GM19455 (cell line): ENCODE results near the gene MAML3.

Source experiments
- ATAC-seq: cut with Tn5 transposase; IDR thresholded peaks from one replicate; pipeline ENCODE4 v1.9.1; 2021; ENCODE audit not compliant: unreplicated experiment

The MAML3 gene

DNA sequence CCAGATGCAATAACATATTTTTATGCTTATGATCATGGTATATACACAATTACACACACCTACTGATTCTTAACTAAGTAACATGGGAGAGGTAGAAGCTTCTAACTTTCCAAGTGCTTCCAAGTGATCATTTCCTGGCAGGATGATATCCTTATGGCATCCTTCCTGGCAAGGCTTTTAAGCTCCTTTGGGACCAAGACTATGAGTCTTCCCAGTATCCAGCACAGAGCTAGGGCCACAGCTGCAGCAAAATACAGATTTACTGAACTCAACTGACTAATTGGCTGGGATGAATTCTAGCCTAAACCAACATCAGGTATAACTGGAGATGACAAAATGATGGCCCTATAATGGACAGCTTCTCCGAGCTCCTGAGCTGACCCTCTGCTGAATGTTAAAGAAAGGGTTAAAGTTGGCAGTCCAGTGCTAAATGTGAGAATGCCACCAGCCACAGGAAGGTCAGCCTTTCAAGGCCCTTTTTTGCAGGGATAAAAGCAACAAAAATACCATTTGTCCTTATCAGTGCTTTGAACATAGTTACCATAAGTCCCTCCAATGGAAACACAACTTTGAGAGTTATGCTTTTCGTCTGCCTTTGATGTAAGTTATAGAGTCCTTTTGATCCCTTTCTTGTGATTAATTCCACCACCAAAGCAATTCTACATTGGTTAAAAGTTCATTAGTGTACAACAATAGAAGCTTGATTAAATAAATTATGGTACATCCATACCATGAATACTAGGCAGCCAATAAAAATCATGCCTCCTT is 415.0 kb downstream of the MAML3 start:
- no peak for ATAC-seq

DNA sequence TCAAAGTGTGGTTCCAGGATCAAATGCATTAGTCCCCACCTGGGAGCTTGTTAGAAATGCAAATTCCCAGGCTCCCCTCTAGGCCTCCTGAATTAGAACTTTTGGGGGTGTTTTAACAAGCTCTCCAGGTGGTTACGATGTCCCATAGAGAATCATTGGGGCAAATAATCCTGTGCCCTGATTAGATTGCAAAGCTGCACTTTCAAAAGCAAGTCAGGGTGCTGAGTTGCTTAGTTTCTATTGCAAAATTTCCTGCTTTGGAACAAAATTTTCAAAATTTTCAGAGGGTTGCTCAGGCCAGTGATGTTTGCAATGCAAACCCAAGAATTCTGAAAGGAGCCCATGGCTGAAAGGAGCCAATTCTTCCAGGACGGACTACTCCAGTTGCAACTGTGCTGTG is 417.3 kb downstream of the MAML3 start:
- ATAC-seq: no peak

DNA sequence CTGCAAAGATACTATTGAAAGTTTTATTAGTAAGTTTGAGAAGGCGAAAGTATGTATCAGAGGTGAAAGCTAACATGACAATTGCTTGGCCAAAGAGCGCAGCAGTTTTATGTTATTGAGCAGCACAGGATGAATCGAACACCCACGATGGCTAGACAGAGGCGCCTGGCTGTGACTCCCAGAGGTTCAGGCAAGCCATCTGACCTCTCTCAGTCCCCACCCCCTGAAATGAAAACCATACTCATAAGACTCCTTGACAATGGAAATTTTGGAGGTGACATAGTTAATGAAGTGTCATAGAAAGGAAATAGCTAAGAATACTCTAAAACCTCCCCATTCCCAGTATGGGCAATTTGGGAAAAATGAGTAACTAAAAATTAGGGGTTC is 417.7 kb downstream of the MAML3 start:
- ATAC-seq: no peak

DNA sequence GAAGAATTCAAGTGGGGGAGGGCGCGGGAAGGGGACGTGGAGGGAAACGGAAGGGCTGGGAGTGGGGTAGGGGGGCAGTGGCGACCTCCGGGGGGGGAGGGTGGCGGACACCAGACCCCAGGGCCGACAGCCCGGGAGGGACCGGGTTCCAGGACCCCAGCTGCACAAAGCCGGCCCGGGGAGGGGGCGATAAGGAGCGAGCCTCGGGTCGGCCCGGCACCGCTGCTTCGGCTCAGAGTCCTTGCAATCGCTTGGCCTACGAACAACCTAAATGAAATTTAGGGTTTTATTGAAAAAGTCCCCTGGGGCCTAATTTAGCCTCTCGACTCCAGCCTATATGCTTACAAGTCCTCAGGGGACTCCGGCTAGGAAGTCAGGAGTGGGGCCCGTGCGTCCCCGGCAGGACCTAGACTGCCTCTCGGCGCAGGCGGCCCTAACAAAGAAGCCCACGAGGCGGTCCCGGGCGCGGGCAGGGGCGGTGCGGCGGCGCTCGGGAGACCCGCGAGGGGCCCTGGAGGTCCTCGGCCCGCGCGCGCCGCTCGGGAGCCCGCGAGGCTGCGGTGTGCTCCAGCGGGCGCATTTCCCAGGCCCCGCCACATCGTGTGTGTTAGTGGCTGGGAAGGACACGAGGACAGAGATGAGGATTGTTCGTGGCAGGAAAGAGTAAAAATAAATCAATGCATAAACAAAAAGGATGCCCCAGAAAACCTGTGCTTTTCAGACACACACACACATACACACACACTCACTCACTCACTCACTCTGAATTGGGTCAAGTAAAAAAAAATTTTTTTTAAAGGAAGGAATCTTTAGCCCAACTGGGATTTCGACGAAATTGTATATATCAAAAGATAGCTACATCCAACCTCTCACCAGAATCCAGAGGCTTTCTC is 418.4 kb downstream of the MAML3 start:
- no peak for ATAC-seq

DNA sequence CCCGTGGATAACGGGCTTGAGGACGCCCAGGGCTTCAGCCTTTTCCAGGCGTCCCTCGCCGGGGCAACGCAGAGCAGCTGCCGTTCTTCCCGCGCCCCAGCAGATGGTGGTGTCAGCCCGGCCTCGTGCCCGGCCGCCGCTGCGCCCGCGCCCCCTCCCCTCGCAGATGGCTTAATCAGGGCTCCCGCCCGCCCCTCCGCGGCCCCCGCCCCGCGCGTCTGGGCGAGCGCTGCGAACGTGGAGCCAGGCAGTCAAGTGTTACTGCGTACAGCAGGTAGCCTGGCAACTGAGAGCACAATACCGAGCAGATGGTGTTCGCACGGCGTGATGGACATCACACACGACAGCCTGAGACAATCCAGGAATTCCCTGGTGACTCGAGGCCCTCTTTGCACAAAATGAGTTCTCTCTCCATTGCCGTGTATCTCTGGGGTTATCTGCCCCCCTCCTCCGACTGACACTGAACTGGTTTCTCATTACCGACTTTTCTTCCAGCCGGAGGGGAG is 419.1 kb downstream of the MAML3 start:
- peak; percentile 54 for ATAC-seq

DNA sequence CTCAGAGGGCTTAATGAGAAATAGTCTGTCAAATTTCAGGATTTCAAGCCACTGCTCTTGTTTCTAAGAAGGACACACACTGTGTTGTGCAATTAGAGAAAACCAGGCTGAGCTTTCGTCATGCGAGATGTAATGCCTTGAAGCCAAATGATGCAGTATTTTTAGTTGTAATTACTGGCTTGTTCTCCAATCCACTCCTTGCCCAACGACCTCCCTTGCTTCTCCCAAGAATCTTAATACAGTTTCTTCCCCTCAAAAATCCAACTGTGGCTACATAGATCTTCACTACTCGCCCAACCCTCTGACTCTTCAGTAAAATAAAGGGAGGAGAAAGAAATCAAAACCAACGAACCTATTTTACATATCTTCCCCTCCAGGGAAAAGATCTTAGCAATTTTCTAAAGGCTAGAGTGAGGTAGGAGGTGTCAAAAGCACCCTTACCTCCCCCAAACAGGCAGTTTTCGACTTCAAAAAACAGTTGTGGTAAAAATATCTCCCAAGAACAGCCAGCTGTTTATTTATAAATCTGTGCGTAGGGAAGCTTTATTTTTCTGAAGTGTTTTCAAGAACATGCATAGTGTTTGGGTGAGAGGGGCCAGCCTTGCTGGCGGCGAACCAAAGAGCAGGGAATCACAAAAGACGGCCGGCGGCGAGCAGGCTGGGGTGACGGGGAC is 419.6 kb downstream of the MAML3 start:
- no peak for ATAC-seq

DNA sequence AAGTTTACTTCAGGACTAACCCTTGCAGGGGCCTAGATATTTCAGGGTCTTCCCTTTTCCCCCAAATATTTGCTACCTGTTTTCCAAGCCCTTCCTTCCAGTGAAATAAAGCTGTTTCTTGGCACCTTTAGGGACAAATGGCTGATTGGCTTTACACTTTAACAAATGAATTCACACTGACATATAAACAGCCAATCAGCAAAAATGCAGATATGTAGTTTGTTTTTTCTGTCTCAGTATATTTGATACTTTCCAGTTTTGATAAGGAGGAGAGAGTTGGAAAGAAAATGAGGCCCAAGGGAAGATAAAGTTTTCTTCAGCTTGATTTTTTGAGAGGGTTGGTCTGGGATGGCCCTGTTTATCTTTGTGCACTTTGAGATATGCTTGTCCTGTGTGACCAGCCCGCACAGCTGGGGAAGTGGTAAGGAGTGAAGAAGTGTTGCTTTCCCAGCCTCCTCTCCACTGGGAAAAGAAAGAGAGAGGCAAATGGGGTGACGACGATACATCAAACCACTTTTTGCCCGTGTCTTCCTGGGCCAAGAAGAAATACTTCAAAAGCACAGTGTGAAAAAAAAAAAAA is 420.9 kb downstream of the MAML3 start:
- ATAC-seq: no peak

DNA sequence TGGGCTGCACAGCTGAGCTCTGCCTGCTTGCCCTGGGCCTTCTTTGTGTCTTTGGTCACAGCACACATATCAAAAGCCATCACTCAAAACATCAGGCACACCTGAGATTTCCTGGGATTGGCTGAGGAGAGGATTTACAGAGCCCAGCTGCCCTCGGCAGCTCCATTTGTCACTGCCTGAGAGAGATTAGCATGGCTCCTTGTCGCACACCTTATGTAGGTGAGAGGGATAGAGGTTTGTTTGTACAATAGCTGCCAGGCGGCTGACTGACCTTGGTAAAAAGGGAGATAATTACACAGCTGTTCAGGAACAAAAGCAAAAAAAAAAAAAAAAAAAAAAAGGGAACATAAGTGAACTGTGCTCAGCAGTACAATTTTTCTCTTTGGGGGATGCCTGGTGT is 425.1 kb downstream of the MAML3 start:
- no peak for ATAC-seq

DNA sequence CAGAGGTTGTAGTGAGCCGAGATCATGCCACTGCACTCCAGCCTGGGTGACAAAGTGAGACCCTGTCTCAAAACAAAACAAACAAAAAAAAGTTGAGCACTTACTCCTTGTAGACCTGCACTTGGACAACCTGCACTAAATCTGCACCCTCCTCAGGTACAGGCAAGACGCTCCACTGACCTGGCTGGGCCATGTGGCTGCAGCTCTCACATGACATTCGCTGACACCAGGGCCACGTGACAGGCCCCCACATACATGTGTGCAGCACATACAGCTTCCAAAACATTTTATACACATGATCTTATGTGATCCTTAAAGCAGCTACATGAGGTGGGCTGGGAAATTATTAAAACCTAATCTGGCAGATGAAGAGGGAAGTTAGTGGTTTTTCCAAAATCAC is 425.8 kb downstream of the MAML3 start:
- ATAC-seq: no peak

DNA sequence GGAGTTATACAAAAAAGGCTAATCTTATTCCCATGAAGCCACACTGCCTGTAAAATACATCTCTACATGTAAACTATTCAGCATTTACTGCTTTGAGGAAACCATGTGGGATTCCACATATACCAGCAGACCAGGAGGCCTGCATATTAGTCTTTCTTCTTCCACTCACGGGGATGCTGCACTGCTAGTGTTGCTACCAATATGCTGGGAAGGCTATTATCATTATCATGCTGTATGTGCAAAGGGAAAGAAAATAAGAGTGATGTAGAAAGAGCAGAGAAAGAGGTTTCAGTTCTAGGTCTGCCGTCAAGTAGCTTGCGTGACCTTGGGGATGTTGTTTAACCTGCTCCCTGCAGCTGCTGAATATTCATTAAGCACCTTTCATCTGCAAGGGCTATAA is 427.4 kb downstream of the MAML3 start:
- ATAC-seq: no peak

DNA sequence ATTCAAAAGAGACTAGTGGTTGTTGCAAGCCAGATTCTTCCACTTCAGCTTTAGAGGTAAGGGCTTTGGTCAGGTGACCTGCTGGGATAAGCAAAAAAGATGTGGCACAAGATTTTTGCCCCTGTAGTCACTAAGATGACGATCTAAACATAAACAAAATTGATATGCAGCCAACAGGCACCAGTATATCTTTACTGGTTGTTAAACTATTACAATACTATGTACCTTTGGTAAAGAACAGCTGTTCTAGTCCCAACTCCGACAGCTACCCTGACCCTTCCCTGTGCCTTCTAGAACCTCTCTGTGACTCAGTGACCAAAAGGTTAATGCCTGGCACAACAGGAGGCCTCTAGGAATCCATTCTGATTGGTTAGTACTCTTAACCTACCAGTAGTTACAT is 428.7 kb downstream of the MAML3 start:
- ATAC-seq: no peak

DNA sequence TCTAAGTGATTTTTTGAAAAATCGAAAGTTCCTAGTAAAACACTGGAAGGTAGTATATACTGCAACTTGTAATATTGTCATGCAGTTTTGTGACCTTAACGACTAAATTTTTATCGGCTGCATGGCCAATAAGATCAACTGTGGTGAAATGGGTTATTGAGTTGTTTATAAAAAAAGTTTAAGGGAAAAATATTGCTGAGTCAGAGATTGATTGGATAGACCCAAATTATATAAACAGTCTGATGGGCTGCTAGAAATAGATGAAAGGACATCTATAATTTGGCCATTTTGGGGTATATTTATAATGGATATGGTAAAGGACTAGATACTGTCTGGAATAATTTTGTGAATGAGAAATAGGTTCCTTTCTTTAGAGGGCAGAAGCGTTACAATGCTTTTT is 432.2 kb downstream of the MAML3 start:
- no peak for ATAC-seq

DNA sequence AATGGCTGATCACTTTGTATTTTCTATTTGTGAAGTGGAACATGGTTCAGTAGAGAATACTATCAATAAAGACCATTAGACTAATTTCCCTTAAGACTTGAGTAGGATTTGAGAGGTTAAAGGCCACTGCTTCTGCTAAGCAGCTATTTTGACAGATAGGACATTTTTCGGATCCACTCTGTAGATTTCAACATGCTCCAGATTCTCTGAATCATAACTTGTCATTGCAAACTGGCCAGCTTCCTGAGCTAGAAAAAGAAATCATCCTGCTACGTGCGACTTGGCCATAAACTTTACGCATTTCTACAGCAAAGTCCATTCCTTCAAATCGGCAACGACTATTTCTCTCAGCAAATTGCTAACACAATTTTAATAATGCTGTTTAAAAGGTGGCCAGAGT is 433.2 kb downstream of the MAML3 start:
- no peak for ATAC-seq

DNA sequence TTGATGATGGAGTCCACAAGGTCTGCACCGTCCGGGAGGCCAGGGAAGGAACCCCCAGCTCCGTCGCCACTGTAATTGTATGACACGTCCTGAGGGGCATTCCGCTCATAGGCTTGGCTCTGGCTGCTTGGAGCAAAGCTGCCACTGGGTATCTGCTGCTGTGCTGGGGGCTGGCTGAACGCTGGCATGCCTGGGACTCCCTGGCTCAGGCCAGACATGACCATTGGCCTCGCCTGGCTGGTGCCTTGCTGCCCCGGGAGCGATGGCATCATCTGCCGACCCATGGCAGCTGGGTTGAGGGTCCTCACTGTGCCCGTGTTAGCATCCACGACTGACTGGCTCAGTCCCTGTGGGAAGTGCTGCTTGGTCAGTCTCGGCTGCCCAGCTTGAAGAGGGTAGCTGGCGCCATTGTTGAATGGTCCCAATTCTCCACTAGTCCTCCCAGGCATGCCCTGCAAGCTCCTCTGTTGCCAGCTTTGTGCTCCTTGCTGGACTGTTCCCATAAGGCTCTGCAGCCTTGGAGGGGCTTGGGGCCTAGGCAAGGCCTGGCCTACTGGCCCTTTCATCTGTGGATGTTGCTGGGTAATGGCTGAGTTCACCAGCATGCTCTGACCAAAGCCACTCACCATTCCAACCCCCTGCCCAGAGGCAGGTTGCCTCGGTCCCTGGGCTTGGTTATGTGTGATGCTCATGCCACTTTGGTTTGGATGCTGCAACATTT is 434.4 kb downstream of the MAML3 start:
- no peak for ATAC-seq

DNA sequence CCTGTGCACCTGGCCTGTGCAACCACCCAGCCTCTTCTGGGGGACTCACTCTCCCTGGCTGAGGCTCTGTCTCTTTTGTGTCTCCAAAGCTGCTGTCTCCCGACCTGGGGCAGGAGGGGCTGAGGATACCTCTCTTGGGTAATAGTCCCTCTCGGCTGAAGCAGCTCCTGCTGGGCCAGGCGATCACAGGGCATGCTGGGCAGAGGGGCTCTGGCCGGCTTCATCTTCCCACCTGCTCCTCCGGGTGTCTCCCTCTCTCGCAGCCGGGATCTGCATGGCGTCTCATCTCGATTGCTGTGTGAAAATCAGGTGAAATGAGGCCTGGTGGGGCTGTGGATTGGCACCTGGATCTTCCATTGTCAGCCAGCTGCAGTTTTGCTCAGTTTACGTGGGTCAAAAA is 435.2 kb downstream of the MAML3 start:
- no peak for ATAC-seq

DNA sequence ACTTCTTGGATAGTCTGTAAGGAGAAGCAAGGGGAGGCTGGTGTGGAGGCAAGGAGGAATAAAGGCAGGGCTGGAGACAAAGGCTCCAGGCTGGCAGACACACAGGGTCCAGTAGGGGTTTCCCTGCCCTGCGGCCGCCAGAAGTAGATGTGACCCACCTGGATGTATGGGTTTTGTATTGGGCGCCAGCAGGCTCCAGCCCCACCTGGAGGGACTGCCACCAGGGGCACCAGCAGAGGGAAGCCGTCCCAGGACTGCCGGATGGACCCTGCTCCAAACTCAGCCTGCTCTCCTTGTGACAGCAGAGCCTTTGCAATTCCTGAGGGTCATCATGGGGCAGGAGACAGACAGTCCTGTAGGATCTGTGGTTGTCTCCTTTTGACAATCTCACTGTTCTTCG is 435.6 kb downstream of the MAML3 start:
- no peak for ATAC-seq

DNA sequence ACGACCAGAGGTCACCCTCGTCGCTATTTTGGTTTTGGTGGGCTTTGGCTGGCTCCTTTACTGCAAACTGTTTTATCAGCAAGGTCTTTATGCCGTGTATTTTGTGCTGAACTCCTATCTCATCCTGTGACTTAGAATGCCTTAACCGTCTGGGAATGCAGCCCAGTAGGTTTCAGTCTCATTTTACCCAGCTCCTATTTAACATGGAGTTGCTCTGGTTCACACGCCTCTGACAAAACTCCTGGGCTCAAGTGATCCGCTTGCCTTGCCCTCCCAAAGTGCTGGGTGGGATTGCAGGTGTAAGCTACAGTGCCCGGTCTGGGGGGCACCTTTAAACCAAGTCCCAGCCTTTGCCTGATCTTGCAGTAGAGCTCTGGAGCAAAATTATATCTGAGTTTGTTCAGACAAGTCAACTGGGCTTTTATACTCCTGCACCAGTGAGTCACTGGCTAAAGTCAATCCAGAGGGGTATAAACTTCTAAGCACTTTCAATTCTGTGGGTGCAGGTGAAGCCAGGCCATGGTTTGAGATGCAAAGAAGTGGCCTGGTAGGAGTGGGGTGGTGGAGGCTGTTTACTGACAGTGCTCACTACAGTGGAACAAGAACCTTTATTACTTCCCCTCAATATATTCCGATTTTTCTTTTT is 438.1 kb downstream of the MAML3 start:
- ATAC-seq: no peak

DNA sequence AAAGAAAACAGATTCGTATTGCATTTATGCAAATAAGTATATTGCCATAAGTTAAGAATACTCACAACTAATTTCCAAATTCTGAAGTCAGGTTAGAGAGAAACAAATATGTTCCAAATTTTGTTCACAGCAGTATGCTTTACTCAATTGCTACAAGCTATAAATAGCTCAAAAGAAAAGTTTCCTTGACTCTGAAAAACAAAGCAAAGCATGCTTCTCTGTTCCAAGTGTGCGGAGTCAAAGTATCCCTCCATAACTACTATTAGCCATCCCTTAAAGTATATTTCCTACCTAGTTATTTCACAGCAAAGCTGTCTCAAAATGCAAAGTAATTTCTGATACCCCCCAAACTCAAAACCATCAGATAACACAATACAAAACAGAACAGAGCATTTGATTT is 441.1 kb downstream of the MAML3 start:
- no peak for ATAC-seq

DNA sequence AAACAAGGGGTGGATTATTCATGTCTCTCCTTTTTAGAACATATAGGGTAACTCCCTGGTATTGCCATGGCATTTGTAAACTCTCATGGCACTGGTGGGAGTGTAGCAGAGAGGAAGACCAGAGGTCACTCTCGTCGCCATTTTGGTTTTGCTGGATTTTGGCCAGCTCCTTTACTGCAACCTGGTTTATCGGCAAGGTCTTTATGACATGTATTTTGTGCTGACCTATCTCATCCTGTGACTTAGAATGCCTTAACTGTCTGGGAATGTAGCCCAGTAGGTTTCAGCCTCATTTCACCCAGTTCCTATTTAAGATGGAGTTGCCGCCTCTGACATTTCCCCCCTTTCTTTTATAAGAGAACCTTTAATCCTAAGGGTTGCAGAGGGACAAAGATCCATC is 442.5 kb downstream of the MAML3 start:
- ATAC-seq: no peak

DNA sequence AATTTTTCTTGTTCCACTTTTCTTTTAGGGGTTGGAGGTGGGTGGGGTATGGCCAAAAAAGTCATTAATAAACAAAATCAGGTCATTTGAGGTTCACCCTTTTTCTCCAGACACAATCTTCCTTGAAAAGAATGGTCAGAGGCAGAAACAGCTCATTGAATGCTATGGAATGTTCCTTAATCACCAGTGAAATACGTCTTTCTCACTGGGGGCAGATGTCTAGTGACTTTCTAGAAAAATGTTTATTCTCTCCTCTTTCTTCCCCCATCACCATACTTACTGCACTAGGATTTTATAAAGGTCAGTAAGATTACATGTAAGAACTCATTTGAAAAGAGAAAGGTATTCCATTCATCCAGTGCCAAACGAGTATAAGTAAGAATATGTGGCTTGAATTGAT is 443.9 kb downstream of the MAML3 start:
- ATAC-seq: no peak
